HG02970 (cell line): ENCODE data around the gene ZNF506.
"Not testable (repeated sequence)": the region's sequence is repeated elsewhere in the genome, so short reads cannot be mapped to it uniquely, and the experiment has no call there.

ENCODE experiments used
- ATAC-seq: cut with Tn5 transposase; IDR thresholded peaks from one replicate; pipeline ENCODE4 v1.9.1; 2021; ENCODE audit warnings: mild to moderate bottlenecking, moderate library complexity, moderate number of reproducible peaks; ENCODE audit not compliant: unreplicated experiment, low FRiP score

Gene ZNF506

GRCh38 chr19:19821366-19821951, at the start of gene ZNF506:
TSS of gene ZNF506 (minus strand) at chr19:19821750. CDS start at chr19:19821603, 147 bp downstream.
- peak; percentile 89 for ATAC-seq

- not testable (repeated sequence) for ATAC-seq
These were observed 48.5 kb upstream of the ZNF506 start for GRCh38 chr19:19870086-19870485.

GRCh38 chr19:19866611-19867248, 45.2 kb upstream of the ZNF506 start:
- ATAC-seq: peak; percentile 19

GRCh38 chr19:19865750-19866610, 44.4 kb upstream of the ZNF506 start, which contains the start of gene ZNF253:
TSS of gene ZNF253 (plus strand) at chr19:19865882. CDS start at chr19:19865997, 115 bp downstream.
- ATAC-seq: peak; percentile 86

- ATAC-seq: no peak
These were observed 39.3 kb upstream of the ZNF506 start for GRCh38 chr19:19860756-19861390.

- ATAC-seq: no peak
These were observed 37.2 kb upstream of the ZNF506 start for GRCh38 chr19:19858751-19859150.

- ATAC-seq: not testable (repeated sequence)
These were observed 30.2 kb upstream of the ZNF506 start for GRCh38 chr19:19851740-19852139.

DNA sequence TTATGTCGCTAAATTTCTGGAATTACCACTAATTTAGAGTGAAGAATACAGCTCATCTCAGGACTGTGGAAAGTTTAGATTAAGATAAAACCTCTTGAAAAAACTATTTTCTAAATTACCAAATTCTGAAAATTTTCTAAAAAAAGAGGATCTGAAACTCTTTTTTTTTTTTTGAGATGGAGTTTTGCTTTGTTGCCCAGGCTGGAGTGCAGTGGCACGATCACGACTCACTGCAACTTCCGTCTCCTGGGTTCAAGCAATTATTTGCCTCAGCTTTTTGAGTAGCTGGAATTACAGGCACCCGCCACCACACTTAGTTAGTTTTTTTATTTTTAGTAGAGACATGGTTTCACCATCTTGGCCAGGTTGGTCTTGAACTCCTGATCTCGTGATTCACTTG, 27.5 kb upstream of the ZNF506 start:
- no peak for ATAC-seq

DNA sequence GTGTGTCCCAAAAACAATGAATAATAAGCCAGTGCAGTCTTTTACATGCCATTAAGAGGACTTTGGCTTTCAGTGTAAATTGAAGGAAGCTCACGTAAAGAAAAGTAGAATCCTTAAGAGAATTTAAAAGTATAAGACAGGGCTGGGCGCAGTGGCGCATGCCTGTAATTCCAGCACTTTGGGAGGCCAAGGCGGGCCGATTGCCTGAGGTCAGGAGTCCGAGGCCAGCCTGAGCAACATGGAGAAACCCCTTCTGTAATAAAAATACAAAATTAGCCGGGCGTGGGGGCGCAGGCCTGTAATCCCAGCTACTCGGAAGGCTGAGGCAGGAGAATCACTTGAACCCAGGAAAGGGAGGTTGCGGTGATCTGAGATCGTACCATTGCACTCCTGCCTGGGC, 26.2 kb upstream of the ZNF506 start:
- ATAC-seq: no peak

- no peak for ATAC-seq
These were observed 14.0 kb upstream of the ZNF506 start for GRCh38 chr19:19835560-19836038.

DNA sequence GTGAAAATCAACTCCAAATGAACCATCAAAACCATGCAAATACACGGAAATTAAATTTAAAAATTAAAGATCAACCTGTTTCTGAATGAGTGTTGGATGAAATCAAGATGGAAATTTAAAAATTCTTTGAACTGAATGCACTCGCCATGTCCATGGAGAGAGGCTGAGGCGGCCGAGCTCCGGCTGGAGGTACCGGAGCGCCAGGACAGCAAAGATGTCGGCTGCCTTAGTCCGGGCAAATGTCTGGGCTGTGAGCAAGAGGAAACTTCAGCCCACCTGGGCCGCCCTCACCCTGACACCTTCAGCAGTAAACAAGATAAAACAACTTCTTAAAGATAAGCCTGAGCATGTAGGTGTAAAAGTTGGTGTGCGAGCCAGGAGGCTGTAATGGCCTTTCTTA, 5.3 kb upstream of the ZNF506 start:
- ATAC-seq: no peak

- ATAC-seq: no peak
These were observed 2.4 kb upstream of the ZNF506 start for GRCh38 chr19:19823916-19824315.

GRCh38 chr19:19821976-19822375, 426 bp upstream of the ZNF506 start:
- peak; percentile 13 for ATAC-seq

- no peak for ATAC-seq
These were observed 703 bp downstream of the ZNF506 start for GRCh38 chr19:19820774-19821320.

DNA sequence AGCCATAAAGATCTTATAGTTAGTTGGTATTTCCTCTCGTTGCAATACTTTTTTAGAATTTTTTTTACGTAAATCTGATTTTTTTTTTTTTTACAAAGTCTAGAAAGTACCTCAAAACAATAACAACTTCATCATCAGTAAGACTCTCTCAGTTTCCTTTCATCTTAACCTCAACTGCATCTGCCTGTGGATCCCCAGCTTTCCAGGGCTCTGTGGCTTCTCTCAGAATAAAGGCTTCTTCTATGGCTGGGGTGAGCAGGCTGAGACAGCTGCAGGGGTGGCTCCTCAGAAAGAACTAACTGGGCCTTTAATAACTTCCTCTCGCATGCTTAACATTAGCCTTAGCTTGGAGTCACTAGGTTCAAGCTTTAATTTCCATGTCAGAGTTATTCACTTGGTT, 4.2 kb downstream of the ZNF506 start:
- ATAC-seq: no peak

- no peak for ATAC-seq
These were observed 4.9 kb downstream of the ZNF506 start for GRCh38 chr19:19816679-19817078.

- not testable (repeated sequence) for ATAC-seq
These were observed 9.6 kb downstream of the ZNF506 start for GRCh38 chr19:19811999-19812398.

DNA sequence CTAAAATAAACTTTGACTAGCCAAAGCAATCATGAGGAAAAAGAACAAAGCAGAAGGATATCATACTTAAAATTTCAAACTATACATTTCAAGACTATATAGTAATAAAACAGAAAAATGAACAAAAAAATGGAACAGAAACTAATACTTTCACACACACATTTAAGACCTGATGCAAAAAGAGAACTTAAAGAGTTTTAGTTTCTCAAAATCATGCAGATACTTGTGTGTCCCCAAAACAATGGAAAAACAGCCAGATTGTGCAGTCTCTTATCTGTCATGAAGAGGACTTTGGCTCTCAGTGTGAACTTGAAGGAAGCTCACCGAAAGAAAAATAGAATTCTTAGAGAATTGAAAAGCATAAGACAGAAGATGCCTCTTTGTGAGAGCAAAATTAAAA, 16.1 kb downstream of the ZNF506 start:
- no peak for ATAC-seq

DNA sequence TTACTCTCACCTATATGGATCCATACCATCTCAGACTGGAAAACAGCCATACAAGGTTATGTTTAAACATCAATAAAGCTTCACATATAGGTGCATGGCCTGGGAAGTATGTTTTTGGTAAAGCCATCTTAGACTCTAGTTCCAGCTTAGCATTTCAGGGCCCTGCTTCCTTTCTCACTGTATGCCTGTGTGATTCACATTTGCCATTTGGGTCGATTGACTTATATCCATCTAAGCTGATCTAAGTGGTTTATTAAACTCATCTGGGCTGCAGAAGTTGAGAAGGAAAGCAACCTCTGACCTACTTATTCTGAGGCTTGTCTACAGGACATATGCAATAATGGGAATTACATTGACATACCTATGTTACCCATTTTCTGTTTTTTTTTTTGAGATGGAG, 33.5 kb downstream of the ZNF506 start:
- no peak for ATAC-seq

- not testable (repeated sequence) for ATAC-seq
These were observed 36.1 kb downstream of the ZNF506 start for GRCh38 chr19:19785476-19785875.
